A673 (cell line): ENCODE measurements around the gene P2RY14.
"Not testable (repeated sequence)": the region's sequence is repeated elsewhere in the genome, so short reads cannot be mapped to it uniquely, and the experiment has no call there.

Experiments used
- EZH2 ChIP-seq: fragments of 200-600 bp; sonication (generic); IDR thresholded peaks from 2 replicates; pipeline ENCODE4 v1.6.1; 2017; ENCODE audit warnings: borderline replicate concordance, low read depth, mild to moderate bottlenecking, mixed read lengths, antibody characterized with exemption, low read length; ENCODE audit not compliant: poor library complexity, severe bottlenecking
- TF ChIP-seq, protein P1 (sequence below): fragments of 300-800, 200-600 bp; sonication (generic); conservative IDR thresholded peaks from 2 replicates; pipeline ENCODE4 v1.5.1; 2017; ENCODE audit warnings: low read depth, mild to moderate bottlenecking, antibody characterized with exemption, low read length, moderate library complexity, mixed read lengths

DNA sequence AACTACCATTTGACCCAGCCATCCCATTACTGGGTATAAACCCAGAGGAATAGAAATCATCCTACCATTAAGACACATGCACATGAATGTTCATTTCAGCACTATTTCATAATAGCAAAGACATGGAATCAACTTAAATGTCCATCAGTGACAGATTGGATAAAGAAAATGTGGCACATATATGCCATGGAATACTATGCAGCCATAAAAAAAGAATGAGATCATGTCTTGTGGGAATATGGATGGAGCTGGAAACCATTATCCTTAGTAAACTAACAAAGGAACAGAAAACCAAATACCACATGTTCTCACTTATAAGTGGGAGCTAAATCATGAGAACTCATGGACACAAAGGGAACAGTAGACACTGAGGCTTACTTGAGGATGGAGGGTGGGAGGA, 45.9 kb downstream of the P2RY14 start:
- TF ChIP-seq, protein P1, sequence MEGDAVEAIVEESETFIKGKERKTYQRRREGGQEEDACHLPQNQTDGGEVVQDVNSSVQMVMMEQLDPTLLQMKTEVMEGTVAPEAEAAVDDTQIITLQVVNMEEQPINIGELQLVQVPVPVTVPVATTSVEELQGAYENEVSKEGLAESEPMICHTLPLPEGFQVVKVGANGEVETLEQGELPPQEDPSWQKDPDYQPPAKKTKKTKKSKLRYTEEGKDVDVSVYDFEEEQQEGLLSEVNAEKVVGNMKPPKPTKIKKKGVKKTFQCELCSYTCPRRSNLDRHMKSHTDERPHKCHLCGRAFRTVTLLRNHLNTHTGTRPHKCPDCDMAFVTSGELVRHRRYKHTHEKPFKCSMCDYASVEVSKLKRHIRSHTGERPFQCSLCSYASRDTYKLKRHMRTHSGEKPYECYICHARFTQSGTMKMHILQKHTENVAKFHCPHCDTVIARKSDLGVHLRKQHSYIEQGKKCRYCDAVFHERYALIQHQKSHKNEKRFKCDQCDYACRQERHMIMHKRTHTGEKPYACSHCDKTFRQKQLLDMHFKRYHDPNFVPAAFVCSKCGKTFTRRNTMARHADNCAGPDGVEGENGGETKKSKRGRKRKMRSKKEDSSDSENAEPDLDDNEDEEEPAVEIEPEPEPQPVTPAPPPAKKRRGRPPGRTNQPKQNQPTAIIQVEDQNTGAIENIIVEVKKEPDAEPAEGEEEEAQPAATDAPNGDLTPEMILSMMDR, result not testable (repeated sequence)
- not testable (repeated sequence) for TF ChIP-seq EZH2
